ENCODE results near the gene CUX1. TPM values are rescaled to one million over a fixed set of nuclear protein-coding genes. Genes with fewer than 3 reads are reported as not detected.

CUX1 gene
- total and polyA plus RNA-seq, 2 of the 13 experiments (the other 11 are each of a cell fraction or from before 2014, with no cell fraction given) = 13.7 to 14.9 TPM

GRCh38 chr7:102132209-102132752, 314.9 kb downstream of the CUX1 start:
- H3K4me1 ChIP-seq (ENCODE audit: insufficient read depth, low read length) = peaks cover 33% of the 10 kb centered on the region
- no peaks in the 10 kb centered on the region for H3K79me2 ChIP-seq (ENCODE audit: insufficient read depth, low read length)
- ATAC-seq = no peak
- H3K4me3 ChIP-seq (replicated peaks in 1 of 3; ENCODE audit: insufficient read depth in 1 of 3, low read depth in 2 of 3, low read length in 3 of 3) = no peak overlapping the region
- no peak overlapping the region for H2AFZ ChIP-seq (ENCODE audit: low read length)
- no peaks in the 10 kb centered on the region for H4K20me1 ChIP-seq (ENCODE audit: insufficient read depth, low read length)
- H3K9me3 ChIP-seq (ENCODE audit: low read length) = no peaks in the 10 kb centered on the region
- no peak overlapping the region for H3K9ac ChIP-seq (ENCODE audit: insufficient read depth, low read depth, low read length)
- ChIA-PET POLR2A (interaction anchor here (1.5 kb wide), 1 partner anchor 21 kb away, joined by 3 read pairs; no protein-coding TSS in a partner anchor), CTCF (ENCODE audit: low intra/inter-chr PET ratio, low total read pairs) (no interaction called here)
- H3K27ac ChIP-seq (ENCODE audit: extremely low read length, insufficient read depth, low read length) = no peak overlapping the region
- FAIRE-seq = no peak
- WGBS (ENCODE audit: low lambda C conversion rate) = 80% methylated on average over 18 of the region's 18 CpGs
- intact Hi-C loops (cut with micrococcal nuclease; ENCODE audit: unreplicated experiment) (no loop called here), in situ Hi-C loops (cut with HindIII; ENCODE audit: extremely low pct_ligation_motif_present, low pct_unique_long_range_greater_than_20kb) (no loop called here)
- peaks cover 0 to 3% of the 10 kb centered on the region in 2 experiments; a peak in 1 of 5 replicates for H3K36me3 ChIP-seq (replicated peaks in 1 of 2; ENCODE audit: control insufficient read depth in 1 of 2, insufficient read depth in 2 of 2, low read length in 2 of 2)
- H3K27me3 ChIP-seq (ENCODE audit: control insufficient read depth in 1 of 2, insufficient read depth in 2 of 2, low read length in 2 of 2) = no peaks in the 10 kb centered on the region; a peak in 1 of 5 replicates
- peak; percentile 48 for DNase-seq (ENCODE audit: low spot score)
- no TSS peak for BruUV-seq (replicated peaks)
- TF ChIP-seq CEBPG (CRISPR knock-in tag; IDR thresholded peaks at IDR 0.05) (peak; percentile 41; the same call in 1 of the 2 replicates), IKZF4 (CRISPR knock-in tag; IDR thresholded peaks at IDR 0.05; ENCODE audit: borderline replicate concordance, low read depth, not compliant biosample characterization) (no peak), CEBPB (IDR thresholded peaks at IDR 0.05; ENCODE audit: borderline replicate concordance, low read depth, low read length) (peak; percentile 27; the same call in 1 of the 2 replicates)
- H3K4me2 ChIP-seq (ENCODE audit: low read depth, low read length) = no peak overlapping the region

DNA sequence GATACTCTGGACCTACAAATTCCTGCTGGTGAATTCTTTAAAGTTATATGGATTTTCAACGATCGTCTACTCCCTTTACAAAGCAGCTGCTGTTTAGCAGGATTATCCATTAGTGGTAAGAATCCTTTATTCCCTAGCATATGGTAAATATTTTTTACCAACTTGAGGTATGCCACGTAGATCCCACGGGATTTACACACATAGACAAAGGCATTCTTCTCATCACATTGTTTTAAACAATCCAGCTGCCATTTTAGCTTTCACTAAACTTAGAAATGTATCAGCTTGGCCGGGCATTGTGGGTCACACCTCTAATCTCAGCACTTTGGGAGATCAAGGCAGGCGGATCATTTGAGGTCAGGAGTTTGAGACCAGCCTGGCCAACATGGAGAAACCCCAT, 321.2 kb downstream of the CUX1 start:
- Histone ChIP-seq H3K4me3 (replicated peaks in 1 of 3; ENCODE audit: insufficient read depth in 1 of 3, low read depth in 2 of 3, low read length in 3 of 3) (no peak overlapping the region), H2AFZ (ENCODE audit: low read length) (no peak overlapping the region), H3K4me1 (ENCODE audit: insufficient read depth, low read length) (peaks cover 15% of the 10 kb centered on the region), H3K4me2 (ENCODE audit: low read depth, low read length) (no peak overlapping the region), H3K9ac (ENCODE audit: insufficient read depth, low read depth, low read length) (no peak overlapping the region), H3K9me3 (ENCODE audit: low read length) (no peaks in the 10 kb centered on the region), H3K27ac (ENCODE audit: extremely low read length, insufficient read depth, low read length) (no peak overlapping the region), H3K27me3 (ENCODE audit: control insufficient read depth in 1 of 2, insufficient read depth in 2 of 2, low read length in 2 of 2) (no peaks in the 10 kb centered on the region; a peak in 1 of 5 replicates), H3K79me2 (ENCODE audit: insufficient read depth, low read length) (no peaks in the 10 kb centered on the region), H4K20me1 (ENCODE audit: insufficient read depth, low read length) (no peaks in the 10 kb centered on the region), H3K36me3 (replicated peaks in 1 of 2; ENCODE audit: control insufficient read depth in 1 of 2, insufficient read depth in 2 of 2, low read length in 2 of 2) (peaks cover 1 to 5% of the 10 kb centered on the region in 2 experiments; a peak in 2 of 5 replicates)
- ChIA-PET CTCF (ENCODE audit: low intra/inter-chr PET ratio, low total read pairs) (no interaction called here), POLR2A (interaction anchor here (0.7 kb wide), 1 partner anchor 13 kb away, joined by 3 read pairs; no protein-coding TSS in a partner anchor)
- WGBS (ENCODE audit: low lambda C conversion rate) = 97% methylated on average over 6 of the region's 6 CpGs
- FAIRE-seq = no peak
- no peak for DNase-seq (ENCODE audit: low spot score)
- in situ Hi-C loops (cut with HindIII; ENCODE audit: extremely low pct_ligation_motif_present, low pct_unique_long_range_greater_than_20kb) = no loop called here
- intact Hi-C loops (cut with micrococcal nuclease; ENCODE audit: unreplicated experiment) = no loop called here
- no peak for ATAC-seq
- BruUV-seq (replicated peaks) = no TSS peak
- no peak for TF ChIP-seq SCMH1 (CRISPR knock-in tag; IDR thresholded peaks at IDR 0.05; ENCODE audit: borderline replicate concordance)
- TF ChIP-seq ZNF430 (CRISPR knock-in tag; IDR thresholded peaks at IDR 0.05) = no peak
- no peak for TF ChIP-seq AGO2 (optimal IDR thresholded peaks at IDR 0.05; ENCODE audit: low read depth, low read length)
- no peak for TF ChIP-seq TBX3 (IDR thresholded peaks at IDR 0.05; ENCODE audit: borderline replicate concordance)
- no peak for TF ChIP-seq ZNF260 (CRISPR knock-in tag; IDR thresholded peaks at IDR 0.05; ENCODE audit: borderline replicate concordance, low read depth)
- no peak for TF ChIP-seq ZKSCAN8 (CRISPR knock-in tag; IDR thresholded peaks at IDR 0.05; ENCODE audit: borderline replicate concordance)
- TF ChIP-seq PAX8 (CRISPR knock-in tag; IDR thresholded peaks at IDR 0.05; ENCODE audit: borderline replicate concordance) = no peak
- TF ChIP-seq, protein P1, sequence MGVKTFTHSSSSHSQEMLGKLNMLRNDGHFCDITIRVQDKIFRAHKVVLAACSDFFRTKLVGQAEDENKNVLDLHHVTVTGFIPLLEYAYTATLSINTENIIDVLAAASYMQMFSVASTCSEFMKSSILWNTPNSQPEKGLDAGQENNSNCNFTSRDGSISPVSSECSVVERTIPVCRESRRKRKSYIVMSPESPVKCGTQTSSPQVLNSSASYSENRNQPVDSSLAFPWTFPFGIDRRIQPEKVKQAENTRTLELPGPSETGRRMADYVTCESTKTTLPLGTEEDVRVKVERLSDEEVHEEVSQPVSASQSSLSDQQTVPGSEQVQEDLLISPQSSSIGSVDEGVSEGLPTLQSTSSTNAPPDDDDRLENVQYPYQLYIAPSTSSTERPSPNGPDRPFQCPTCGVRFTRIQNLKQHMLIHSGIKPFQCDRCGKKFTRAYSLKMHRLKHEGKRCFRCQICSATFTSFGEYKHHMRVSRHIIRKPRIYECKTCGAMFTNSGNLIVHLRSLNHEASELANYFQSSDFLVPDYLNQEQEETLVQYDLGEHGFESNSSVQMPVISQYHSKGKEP (CRISPR knock-in tag; IDR thresholded peaks at IDR 0.05) = no peak
- TF ChIP-seq ZNF678 (CRISPR knock-in tag; IDR thresholded peaks at IDR 0.05) = no peak
- TF ChIP-seq ZFP36L2 (CRISPR knock-in tag; IDR thresholded peaks at IDR 0.05) = no peak
- no peak for TF ChIP-seq HOXA7 (CRISPR knock-in tag; IDR thresholded peaks at IDR 0.05)
- no peak for TF ChIP-seq ATM (IDR thresholded peaks at IDR 0.05; ENCODE audit: borderline replicate concordance)
- TF ChIP-seq RXRA (CRISPR knock-in tag; IDR thresholded peaks at IDR 0.05) = no peak
- TF ChIP-seq CCAR2 (optimal IDR thresholded peaks at IDR 0.05; ENCODE audit: low read depth, low read length) = no peak
- TF ChIP-seq ONECUT2 (CRISPR knock-in tag; IDR thresholded peaks at IDR 0.05) = no peak
- no peak for TF ChIP-seq KLF16 (CRISPR knock-in tag; IDR thresholded peaks at IDR 0.05)
